Stimulated activated CD4-positive, alpha-beta T cell treated with anti-CD3 and anti-CD28 coated beads, Interleukin-2, amount 100 ng/mL, for 4 hours (primary cell): ENCODE measurements around the gene EXOC2.
"Not testable (repeated sequence)": the region's sequence is repeated elsewhere in the genome, so short reads cannot be mapped to it uniquely, and the experiment has no call there.

ENCODE experiments used
- DNase-seq: peaks from one replicate; pipeline ENCODE4 v3.0.0-alpha.2; 2020; ENCODE audit warnings: low read depth

EXOC2 gene

GRCh38 chr6:679282-679681 is 13.7 kb downstream of the EXOC2 start:
- no peak for DNase-seq

GRCh38 chr6:678520-678919 is 14.4 kb downstream of the EXOC2 start:
- DNase-seq: no peak

GRCh38 chr6:677919-678318 is 15.0 kb downstream of the EXOC2 start:
- no peak for DNase-seq

- no peak for DNase-seq
Measured at GRCh38 chr6:674956-675355, 18.0 kb downstream of the EXOC2 start.

- no peak for DNase-seq
Measured at GRCh38 chr6:674406-674805, 18.5 kb downstream of the EXOC2 start.

- no peak for DNase-seq
Measured at GRCh38 chr6:667253-667927, 25.5 kb downstream of the EXOC2 start.

- DNase-seq: no peak
Measured at GRCh38 chr6:665403-666267, 27.3 kb downstream of the EXOC2 start.

- DNase-seq: not testable (repeated sequence)
Measured at GRCh38 chr6:663788-664187, 29.2 kb downstream of the EXOC2 start.

- DNase-seq: no peak
Measured at GRCh38 chr6:659716-660581, 33.0 kb downstream of the EXOC2 start.

GRCh38 chr6:658244-658643 is 34.7 kb downstream of the EXOC2 start:
- DNase-seq: no peak

GRCh38 chr6:657743-658142 is 35.2 kb downstream of the EXOC2 start:
- DNase-seq: no peak

- no peak for DNase-seq
Measured at GRCh38 chr6:656460-657252, 36.3 kb downstream of the EXOC2 start, which contains the start of gene HUS1B. TSS of gene HUS1B (minus strand) at chr6:657100. CDS start at chr6:656944, 156 bp downstream.

GRCh38 chr6:654136-654535 is 38.8 kb downstream of the EXOC2 start:
- DNase-seq: no peak

- DNase-seq: no peak
Measured at GRCh38 chr6:652865-653264, 40.1 kb downstream of the EXOC2 start.

- no peak for DNase-seq
Measured at GRCh38 chr6:650098-650497, 42.8 kb downstream of the EXOC2 start.

- DNase-seq: no peak
Measured at GRCh38 chr6:642805-643204, 50.1 kb downstream of the EXOC2 start.

GRCh38 chr6:641225-641985 is 51.5 kb downstream of the EXOC2 start:
- no peak for DNase-seq

- no peak for DNase-seq
Measured at GRCh38 chr6:636488-636887, 56.5 kb downstream of the EXOC2 start.

- no peak for DNase-seq
Measured at GRCh38 chr6:635233-635632, 57.7 kb downstream of the EXOC2 start.

GRCh38 chr6:633611-634010 is 59.3 kb downstream of the EXOC2 start:
- DNase-seq: no peak

GRCh38 chr6:628766-629165 is 64.2 kb downstream of the EXOC2 start:
- DNase-seq: no peak
